GM23338 (cell line): Measurements from ENCODE around the gene TAGLN. TPM values are rescaled to one million over a fixed set of nuclear protein-coding genes. Genes with fewer than 3 reads are reported as not detected.

ENCODE experiments used
- ATAC-seq: fragments of 200-7000 bp; cut with Tn5 transposase; 3 replicates; pipeline ENCODE4 v1.9.1; 2020
- DNase-seq: peaks from one replicate; pipeline ENCODE4 v3.0.0-alpha.2; 2015; ENCODE audit warnings: low spot score
- H2AFZ ChIP-seq: fragments of 200-600 bp; sonication (generic); 2 replicates; pipeline ENCODE4 v1.8.0; 2016; ENCODE audit warnings: antibody characterized with exemption, mild to moderate bottlenecking, moderate library complexity
- H3F3A ChIP-seq: fragments of 200-600 bp; sonication (generic); replicated peaks from 2 replicates; pipeline ENCODE4 v1.8.0; 2017; ENCODE audit warnings: antibody characterized with exemption, mixed run types, low read depth
- H3K27ac ChIP-seq: fragments of 200-600 bp; sonication (generic); 2 replicates; pipeline ENCODE4 v1.6.1; 2016; ENCODE audit warnings: low read depth
- H3K27me3 ChIP-seq: fragments of 200-600 bp; sonication (generic); 2 replicates; pipeline ENCODE4 v1.8.0; 2016; ENCODE audit warnings: mild to moderate bottlenecking, mixed run types, moderate library complexity; ENCODE audit not compliant: insufficient read depth
- H3K36me3 ChIP-seq: fragments of 200-600 bp; sonication (generic); 2 replicates; pipeline ENCODE4 v1.8.0; 2016; ENCODE audit warnings: mild to moderate bottlenecking; ENCODE audit not compliant: insufficient read depth
- H3K4me1 ChIP-seq: fragments of 200-600 bp; sonication (generic); 2 replicates; pipeline ENCODE4 v1.8.0; 2016; ENCODE audit warnings: mild to moderate bottlenecking, moderate library complexity; ENCODE audit not compliant: insufficient read depth
- H3K4me2 ChIP-seq: fragments of 200-600 bp; sonication (generic); 2 replicates; pipeline ENCODE4 v1.7.1; 2017; ENCODE audit warnings: mixed run types
- H3K4me3 ChIP-seq: fragments of 200-600 bp; sonication (generic); 2 replicates; pipeline ENCODE4 v1.6.1; 2016; ENCODE audit warnings: mixed run types
- H3K79me2 ChIP-seq: fragments of 200-600 bp; sonication (generic); replicated peaks from 2 replicates; pipeline ENCODE4 v1.8.0; 2017; ENCODE audit warnings: mild to moderate bottlenecking; ENCODE audit not compliant: insufficient read depth
- H3K9me2 ChIP-seq: fragments of 200-600 bp; sonication (generic); 2 replicates; pipeline ENCODE4 v1.8.0; 2017; ENCODE audit not compliant: insufficient read depth
- H4K20me1 ChIP-seq: fragments of 200-600 bp; sonication (generic); replicated peaks from 2 replicates; pipeline ENCODE4 v1.8.0; 2017; ENCODE audit warnings: mild to moderate bottlenecking; ENCODE audit not compliant: insufficient read depth
- H3K27ac Mint-ChIP-seq: 2 replicates; pipeline ENCODE4 v1.8.0; 2020; ENCODE audit warnings: inconsistent platforms, mild to moderate bottlenecking, moderate library complexity, mixed read lengths
- H3K27me3 Mint-ChIP-seq: 3 replicates; pipeline ENCODE4 v1.8.0; 2022; ENCODE audit warnings: low read depth, mild to moderate bottlenecking, moderate library complexity, mixed read lengths, inconsistent platforms; ENCODE audit not compliant: insufficient read depth, poor library complexity
- H3K36me3 Mint-ChIP-seq: 3 replicates; pipeline ENCODE4 v1.8.0; 2021; ENCODE audit warnings: low read depth, mild to moderate bottlenecking, inconsistent platforms, moderate library complexity, mixed read lengths
- H3K4me1 Mint-ChIP-seq: 3 replicates; pipeline ENCODE4 v1.8.0; 2020; ENCODE audit warnings: mild to moderate bottlenecking, inconsistent platforms, mixed read lengths
- H3K4me3 Mint-ChIP-seq: 3 replicates; pipeline ENCODE4 v1.8.0; 2021; ENCODE audit warnings: moderate library complexity, mild to moderate bottlenecking, inconsistent platforms, mixed read lengths
- H3K9me3 Mint-ChIP-seq: 3 replicates; pipeline ENCODE4 v1.8.0; 2020; ENCODE audit warnings: moderate library complexity, mild to moderate bottlenecking, inconsistent platforms, mixed read lengths
- NANOG ChIP-seq: IDR thresholded peaks from 2 replicates; pipeline ENCODE4 v1.6.1; 2016; ENCODE audit warnings: antibody characterized with exemption, borderline replicate concordance
- REST ChIP-seq: IDR thresholded peaks from one replicate; pipeline ENCODE4 v1.6.1; 2018; ENCODE audit warnings: antibody characterized with exemption; ENCODE audit not compliant: unreplicated experiment
- STAT1 ChIP-seq: IDR thresholded peaks from one replicate; pipeline ENCODE4 v1.6.1; 2016; ENCODE audit warnings: antibody characterized with exemption; ENCODE audit not compliant: unreplicated experiment
- ZNF114 ChIP-seq: fragments of 250-450 bp; sonication (Bioruptor Pico); IDR thresholded peaks from 2 replicates; pipeline ENCODE4 v1.5.0; 2020; ENCODE audit warnings: mild to moderate bottlenecking, moderate library complexity
- polyA plus RNA-seq: library from polyadenylated mRNA; unstranded; fragments of >200 nt; fragmentation: Nextera tagmentation; extraction: Ambion mirVana; gene quantifications from 2 replicates; pipeline ENCODE4 v1.2.1, GENCODE V29; 2016
- total RNA-seq: library from RNA; depleted of rRNA; stranded (reverse); fragments of >200 nt; shearing (Covaris generic); gene quantifications from 2 replicates; pipeline ENCODE4 v1.2.3, GENCODE V29; 2014
- TF ChIP-seq, protein P1 (sequence below), 2 experiments: fragments of 200-600 bp in 1 of 2; sonication (generic) in 1 of 2; conservative IDR thresholded peaks; 2 replicates each; pipeline versions ENCODE4 v1.5.1 to v1.6.1; 2016 to 2017; ENCODE audit warnings: antibody characterized with exemption in 2 of 2, low read depth in 2 of 2, mild to moderate bottlenecking in 2 of 2, moderate library complexity in 1 of 2

Gene TAGLN
- total and polyA plus RNA-seq, 2 experiments from 2014 or later: 86.8 to 130 TPM

- H3K4me1 ChIP-seq: peaks cover 25% of the 10 kb centered on the region
- H3K4me2 ChIP-seq: peak overlapping the region; percentile 97
- H3K36me3 ChIP-seq: no peaks in the 10 kb centered on the region
- H3K4me3 Mint-ChIP-seq: peak overlapping the region; percentile 95
- peak overlapping the region; percentile 69 for H2AFZ ChIP-seq
- no peaks in the 10 kb centered on the region for H3K9me2 ChIP-seq
- peaks cover 2% of the 10 kb centered on the region; the same call in 2 of the 3 replicates for H3K36me3 Mint-ChIP-seq
- TF ChIP-seq ZNF114 (no peak), NANOG (no peak), REST (no peak)
- TF ChIP-seq, protein P1, sequence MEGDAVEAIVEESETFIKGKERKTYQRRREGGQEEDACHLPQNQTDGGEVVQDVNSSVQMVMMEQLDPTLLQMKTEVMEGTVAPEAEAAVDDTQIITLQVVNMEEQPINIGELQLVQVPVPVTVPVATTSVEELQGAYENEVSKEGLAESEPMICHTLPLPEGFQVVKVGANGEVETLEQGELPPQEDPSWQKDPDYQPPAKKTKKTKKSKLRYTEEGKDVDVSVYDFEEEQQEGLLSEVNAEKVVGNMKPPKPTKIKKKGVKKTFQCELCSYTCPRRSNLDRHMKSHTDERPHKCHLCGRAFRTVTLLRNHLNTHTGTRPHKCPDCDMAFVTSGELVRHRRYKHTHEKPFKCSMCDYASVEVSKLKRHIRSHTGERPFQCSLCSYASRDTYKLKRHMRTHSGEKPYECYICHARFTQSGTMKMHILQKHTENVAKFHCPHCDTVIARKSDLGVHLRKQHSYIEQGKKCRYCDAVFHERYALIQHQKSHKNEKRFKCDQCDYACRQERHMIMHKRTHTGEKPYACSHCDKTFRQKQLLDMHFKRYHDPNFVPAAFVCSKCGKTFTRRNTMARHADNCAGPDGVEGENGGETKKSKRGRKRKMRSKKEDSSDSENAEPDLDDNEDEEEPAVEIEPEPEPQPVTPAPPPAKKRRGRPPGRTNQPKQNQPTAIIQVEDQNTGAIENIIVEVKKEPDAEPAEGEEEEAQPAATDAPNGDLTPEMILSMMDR (conservative IDR thresholded peaks at IDR 0.05; ENCODE audit: low read depth in 2 of 2): no peak
- DNase-seq (no peak), ATAC-seq (peak; percentile 14)
- peak overlapping the region; percentile 72; the same call in 1 of the 2 replicates for H3K27ac ChIP-seq
- H3K79me2 ChIP-seq: peaks cover 5% of the 10 kb centered on the region; the same call in 1 of the 2 replicates
- no peaks in the 10 kb centered on the region for H4K20me1 ChIP-seq
- H3K9me3 Mint-ChIP-seq: no peaks in the 10 kb centered on the region
- H3F3A ChIP-seq: peaks cover 26% of the 10 kb centered on the region
- H3K4me3 ChIP-seq: peak overlapping the region; percentile 95
- H3K27me3 ChIP-seq: no peaks in the 10 kb centered on the region
- peaks cover 26% of the 10 kb centered on the region for H3K4me1 Mint-ChIP-seq
- peak overlapping the region; percentile 20; the same call in 1 of the 2 replicates for H3K27ac Mint-ChIP-seq
- peaks cover 17% of the 10 kb centered on the region for H3K27me3 Mint-ChIP-seq
Measured at GRCh38 chr11:117179048-117179999, 19.8 kb upstream of the TAGLN start.

GRCh38 chr11:117180020-117180419, 19.1 kb upstream of the TAGLN start:
- Mint-ChIP-seq H3K4me3 (peak overlapping the region; percentile 95), H3K9me3 (no peaks in the 10 kb centered on the region), H3K4me1 (peaks cover 26% of the 10 kb centered on the region), H3K27me3 (peaks cover 17% of the 10 kb centered on the region), H3K36me3 (peaks cover 2% of the 10 kb centered on the region; the same call in 2 of the 3 replicates), H3K27ac (no peak overlapping the region)
- H3K4me3 ChIP-seq: peak overlapping the region; percentile 95
- H2AFZ ChIP-seq: no peak overlapping the region
- no peaks in the 10 kb centered on the region for H3K9me2 ChIP-seq
- H3K79me2 ChIP-seq: peaks cover 5% of the 10 kb centered on the region; the same call in 1 of the 2 replicates
- H3K27me3 ChIP-seq: no peaks in the 10 kb centered on the region
- peaks cover 25% of the 10 kb centered on the region for H3K4me1 ChIP-seq
- no peak overlapping the region for H3K27ac ChIP-seq
- peak overlapping the region; percentile 97 for H3K4me2 ChIP-seq
- no peak for ATAC-seq
- H4K20me1 ChIP-seq: no peaks in the 10 kb centered on the region
- H3K36me3 ChIP-seq: no peaks in the 10 kb centered on the region
- peaks cover 23% of the 10 kb centered on the region for H3F3A ChIP-seq
- no peak for DNase-seq
- no peak for TF ChIP-seq STAT1
- TF ChIP-seq REST: no peak
